GM12892 (cell line): ENCODE results near the gene ASB10.

Source experiments
- POLR2A ChIP-seq: IDR thresholded peaks from 2 replicates; pipeline ENCODE4 v1.6.1; 2011; ENCODE audit warnings: low read depth, low read length, control low read depth
- POLR2AphosphoS5 ChIP-seq: IDR thresholded peaks from 2 replicates; pipeline ENCODE4 v1.6.1; 2011; ENCODE audit warnings: low read depth, low read length, control low read depth

GRCh38 chr7:151178236-151178635 lies 8.8 kb downstream of the ASB10 start:
- TF ChIP-seq POLR2AphosphoS5 (no peak), POLR2A (no peak)
